CD4-positive, alpha-beta memory T cell (primary cell): Measurements from ENCODE around the gene PTPN4. TPM values are rescaled to one million over a fixed set of nuclear protein-coding genes. Genes with fewer than 3 reads are reported as not detected.

ENCODE experiments used
- CTCF ChIA-PET: fragments of 350-600 bp; sonication (Branson Sonifier 250); formaldehyde crosslinking; loops from one replicate; lab custom pipeline; 2021; ENCODE audit warnings: inconsistent platforms; ENCODE audit not compliant: partially characterized antibody; lab: Charles Lee
- POLR2A ChIA-PET: fragments of 350-600 bp; sonication (Branson Sonifier 250); formaldehyde crosslinking; loops from one replicate; lab custom pipeline; 2021; ENCODE audit not compliant: partially characterized antibody; lab: Charles Lee
- DNase-seq, 5 donors: peaks; one replicate each; pipeline versions ENCODE4 v3.0.0 to v3.0.0-alpha.2; 2020 to 2022; ENCODE audit warnings: mixed read lengths in 1 of 5
- H3K27ac ChIP-seq: one replicate; pipeline ENCODE4 v1.7.0; 2013; ENCODE audit warnings: low read depth, low read length
- H3K27me3 ChIP-seq: 2 replicates; pipeline ENCODE4 v1.7.0; 2013; ENCODE audit warnings: mild to moderate bottlenecking, low read length, moderate library complexity; ENCODE audit not compliant: insufficient read depth
- H3K36me3 ChIP-seq: 2 replicates; pipeline ENCODE4 v1.7.0; 2013; ENCODE audit warnings: mild to moderate bottlenecking, low read length, moderate library complexity; ENCODE audit not compliant: insufficient read depth
- H3K4me1 ChIP-seq: 2 replicates; pipeline ENCODE4 v1.7.0; 2013; ENCODE audit warnings: mild to moderate bottlenecking, low read length, moderate library complexity; ENCODE audit not compliant: insufficient read depth
- H3K4me3 ChIP-seq, 2 donors: one replicate each; pipeline ENCODE4 v1.7.0; 2013; ENCODE audit warnings: low read length in 2 of 2, mild to moderate bottlenecking in 1 of 2
- H3K9me3 ChIP-seq, 2 donors: one replicate each; pipeline ENCODE4 v1.7.0; 2013; ENCODE audit warnings: low read length in 2 of 2, control low read depth in 1 of 2; ENCODE audit not compliant: control insufficient read depth in 1 of 2
- H3K27ac Mint-ChIP-seq, 7 donors: one replicate each; pipeline ENCODE4 v1.8.0; 2020 to 2021; ENCODE audit warnings: mixed read lengths in 7 of 7, mild to moderate bottlenecking in 6 of 7, inconsistent platforms in 3 of 7, moderate library complexity in 3 of 7
- H3K27me3 Mint-ChIP-seq, 2 donors: one replicate each; pipeline ENCODE4 v1.8.0; 2020 to 2021; ENCODE audit warnings: mixed read lengths in 2 of 2
- H3K36me3 Mint-ChIP-seq, 2 donors: one replicate each; pipeline ENCODE4 v1.8.0; 2020 to 2021; ENCODE audit warnings: mixed read lengths in 2 of 2, inconsistent platforms in 1 of 2, mild to moderate bottlenecking in 1 of 2
- H3K4me1 Mint-ChIP-seq, 4 donors: one replicate each; pipeline ENCODE4 v1.8.0; 2020 to 2021; ENCODE audit warnings: mixed read lengths in 4 of 4, mild to moderate bottlenecking in 1 of 4
- H3K4me3 Mint-ChIP-seq, 8 donors: one replicate each; pipeline ENCODE4 v1.8.0; 2020 to 2021; ENCODE audit warnings: mixed read lengths in 8 of 8, mild to moderate bottlenecking in 7 of 8, moderate library complexity in 6 of 8, inconsistent platforms in 3 of 8
- H3K9me3 Mint-ChIP-seq, 8 donors: one replicate each; pipeline ENCODE4 v1.8.0; 2020 to 2021; ENCODE audit warnings: mixed read lengths in 8 of 8, mild to moderate bottlenecking in 5 of 8, inconsistent platforms in 3 of 8, moderate library complexity in 1 of 8
- intact Hi-C: fragments of 100-400 bp; cut with micrococcal nuclease; formaldehyde crosslinking; loops from one replicate; pipeline ENCODE4 v1.15.1; 2023
- polyA plus RNA-seq, 2 donors: library from polyadenylated mRNA; unstranded; fragments of 300-500 nt; fragmentation: Illumina TruSeq; gene quantifications; one replicate each; pipeline ENCODE4 v1.2.3, GENCODE V29; 2021
- total RNA-seq, 2 experiments: library from RNA; stranded (reverse); gene quantifications; one replicate each; pipeline ENCODE4 v1.2.3, GENCODE V29; 2021

The PTPN4 gene
- total and polyA plus RNA-seq, 4 experiments from 2014 or later: 83.1 to 137 (median 92.9) TPM

GRCh38 chr2:119731983-119732382, 27.7 kb upstream of the PTPN4 start:
- no peaks in the 10 kb centered on the region for H3K36me3 ChIP-seq
- no peak overlapping the region for H3K27ac Mint-ChIP-seq
- POLR2A ChIA-PET: no interaction called here
- H3K4me3 Mint-ChIP-seq: no peak overlapping the region
- H3K9me3 ChIP-seq: no peaks in the 10 kb centered on the region
- no peak overlapping the region for H3K27ac ChIP-seq
- no peaks in the 10 kb centered on the region for H3K27me3 ChIP-seq
- no peaks in the 10 kb centered on the region for H3K9me3 Mint-ChIP-seq
- no peaks in the 10 kb centered on the region for H3K4me1 Mint-ChIP-seq
- intact Hi-C loops: no loop called here
- no peaks in the 10 kb centered on the region for H3K27me3 Mint-ChIP-seq
- H3K36me3 Mint-ChIP-seq: no peaks in the 10 kb centered on the region
- no peak for DNase-seq
- H3K4me1 ChIP-seq: no peaks in the 10 kb centered on the region
- H3K4me3 ChIP-seq: no peak overlapping the region
- CTCF ChIA-PET: interaction anchor here (0.7 to 1.5 kb wide), 2 partner anchors 22 to 582 kb away, joined by 3 read pairs; no protein-coding TSS in a partner anchor

- H3K9me3 ChIP-seq: no peaks in the 10 kb centered on the region
- no peak for DNase-seq
- Mint-ChIP-seq H3K36me3 (no peaks in the 10 kb centered on the region), H3K4me1 (no peaks in the 10 kb centered on the region), H3K27ac (no peak overlapping the region), H3K27me3 (no peaks in the 10 kb centered on the region), H3K9me3 (no peaks in the 10 kb centered on the region), H3K4me3 (no peak overlapping the region)
- no peaks in the 10 kb centered on the region for H3K27me3 ChIP-seq
- POLR2A ChIA-PET: no interaction called here
- no peak overlapping the region for H3K27ac ChIP-seq
- H3K4me3 ChIP-seq: no peak overlapping the region
- no peaks in the 10 kb centered on the region for H3K36me3 ChIP-seq
- no peaks in the 10 kb centered on the region for H3K4me1 ChIP-seq
- intact Hi-C loops: no loop called here
- CTCF ChIA-PET: interaction anchor here (0.6 to 1.5 kb wide), 3 partner anchors 10 to 581 kb away, joined by 3 read pairs; no protein-coding TSS in a partner anchor
These were observed 27.0 kb upstream of the PTPN4 start for GRCh38 chr2:119732601-119733164.

- no peak for DNase-seq
- H3K9me3 ChIP-seq: no peaks in the 10 kb centered on the region
- no peak overlapping the region for H3K4me3 Mint-ChIP-seq
- no peaks in the 10 kb centered on the region for H3K4me1 Mint-ChIP-seq
- H3K9me3 Mint-ChIP-seq: no peaks in the 10 kb centered on the region
- intact Hi-C loops: no loop called here
- H3K4me3 ChIP-seq: no peak overlapping the region
- ChIA-PET POLR2A (no interaction called here), CTCF (interaction anchor here (1.2 kb wide), 1 partner anchor 19 kb away, joined by 4 read pairs; no protein-coding TSS in a partner anchor)
- no peaks in the 10 kb centered on the region for H3K36me3 ChIP-seq
- no peaks in the 10 kb centered on the region for H3K27me3 ChIP-seq
- no peak overlapping the region for H3K27ac ChIP-seq
- H3K27ac Mint-ChIP-seq: no peak overlapping the region
- H3K4me1 ChIP-seq: no peaks in the 10 kb centered on the region
- H3K27me3 Mint-ChIP-seq: no peaks in the 10 kb centered on the region
- H3K36me3 Mint-ChIP-seq: no peaks in the 10 kb centered on the region
These were observed 25.7 kb upstream of the PTPN4 start for GRCh38 chr2:119734047-119734446.

- H3K9me3 Mint-ChIP-seq: no peaks in the 10 kb centered on the region
- CTCF ChIA-PET: interaction anchor here (0.9 kb wide), 1 partner anchor 32 kb away, joined by 3 read pairs; no protein-coding TSS in a partner anchor
- H3K4me3 ChIP-seq: no peak overlapping the region
These were observed 24.2 kb upstream of the PTPN4 start for GRCh38 chr2:119735565-119735964.

DNA sequence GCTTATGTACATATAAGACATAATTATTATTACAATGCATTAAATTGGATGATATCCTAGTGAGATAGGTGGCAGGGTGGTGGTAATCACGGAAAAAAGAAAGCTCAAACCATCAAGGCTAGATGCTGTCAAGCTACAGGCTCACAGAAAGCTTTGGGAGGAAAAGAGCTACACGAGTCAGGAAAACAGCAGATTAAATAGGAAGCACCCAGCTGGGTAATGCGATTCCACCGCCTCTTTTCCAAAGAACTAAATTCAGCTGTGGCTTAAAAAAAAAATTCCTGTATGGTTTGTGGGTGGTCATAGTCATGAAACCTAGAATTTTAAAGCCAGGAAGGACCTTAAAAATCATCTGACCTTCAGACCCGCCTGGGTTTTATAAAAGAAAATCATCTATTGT, 23.7 kb upstream of the PTPN4 start:
- H3K9me3 ChIP-seq: no peaks in the 10 kb centered on the region

More at GRCh38 chr2:119735565-119735964, 24.2 kb upstream of the PTPN4 start:
- no peaks in the 10 kb centered on the region for H3K4me1 Mint-ChIP-seq
- no peaks in the 10 kb centered on the region for H3K27me3 ChIP-seq
- DNase-seq: no peak
- H3K36me3 Mint-ChIP-seq: no peaks in the 10 kb centered on the region
- H3K4me1 ChIP-seq: no peaks in the 10 kb centered on the region
- no peak overlapping the region for H3K27ac Mint-ChIP-seq
- no peak overlapping the region for H3K4me3 Mint-ChIP-seq
- no peak overlapping the region for H3K27ac ChIP-seq
- intact Hi-C loops: no loop called here
- H3K9me3 ChIP-seq: no peaks in the 10 kb centered on the region
- no peaks in the 10 kb centered on the region for H3K27me3 Mint-ChIP-seq
- POLR2A ChIA-PET: no interaction called here
- no peaks in the 10 kb centered on the region for H3K36me3 ChIP-seq

GRCh38 chr2:119739580-119740255, 20.0 kb upstream of the PTPN4 start:
- POLR2A ChIA-PET: no interaction called here
- no peak overlapping the region for H3K4me3 Mint-ChIP-seq
- CTCF ChIA-PET: interaction anchor here (0.8 to 5.4 kb wide), 5 partner anchors 9 to 435 kb away, joined by 3 to 22 read pairs (median 4); no protein-coding TSS in a partner anchor

More for the DNA sequence above, 23.7 kb upstream of the PTPN4 start:
- no peak overlapping the region for H3K27ac ChIP-seq
- intact Hi-C loops: no loop called here
- Mint-ChIP-seq H3K27ac (peak overlapping the region in 1 of 7 donors; percentile 25), H3K4me3 (no peak overlapping the region), H3K9me3 (no peaks in the 10 kb centered on the region), H3K4me1 (no peaks in the 10 kb centered on the region), H3K36me3 (no peaks in the 10 kb centered on the region), H3K27me3 (no peaks in the 10 kb centered on the region)
- no peaks in the 10 kb centered on the region for H3K27me3 ChIP-seq
- CTCF ChIA-PET: interaction anchor here (0.9 kb wide), 1 partner anchor 33 kb away, joined by 3 read pairs; no protein-coding TSS in a partner anchor
- H3K36me3 ChIP-seq: no peaks in the 10 kb centered on the region
- POLR2A ChIA-PET: no interaction called here
- H3K4me1 ChIP-seq: no peaks in the 10 kb centered on the region
- no peak overlapping the region for H3K4me3 ChIP-seq
- DNase-seq: no peak

DNA sequence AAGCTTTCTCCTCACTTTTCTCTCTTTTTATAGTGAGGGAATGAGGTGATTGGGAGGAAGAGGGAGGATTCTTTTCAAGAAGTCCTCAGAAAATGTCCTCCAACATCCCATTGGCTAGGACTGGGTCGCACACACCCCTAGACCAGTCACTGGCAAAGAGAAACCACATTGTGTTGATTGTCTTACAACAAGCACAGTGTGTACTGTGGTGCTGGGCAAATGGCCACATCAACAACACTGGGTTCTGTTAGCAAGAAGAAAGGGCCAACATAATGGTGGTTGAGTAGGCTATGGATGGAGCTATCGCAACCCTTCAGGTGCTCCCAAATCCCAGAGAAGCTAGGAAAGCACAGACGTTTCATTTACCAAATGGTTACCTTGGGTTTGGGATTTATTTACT, 18.7 kb upstream of the PTPN4 start:
- Histone ChIP-seq H3K27ac (no peak overlapping the region), H3K27me3 (no peaks in the 10 kb centered on the region), H3K36me3 (no peaks in the 10 kb centered on the region), H3K4me3 (no peak overlapping the region), H3K4me1 (no peaks in the 10 kb centered on the region), H3K9me3 (no peaks in the 10 kb centered on the region)
- Mint-ChIP-seq H3K27ac (no peak overlapping the region), H3K4me1 (no peaks in the 10 kb centered on the region), H3K27me3 (peaks cover 0 to 6% of the 10 kb centered on the region in 2 donors), H3K9me3 (no peaks in the 10 kb centered on the region), H3K4me3 (no peak overlapping the region), H3K36me3 (peaks cover 0 to 3% of the 10 kb centered on the region in 2 donors)
- ChIA-PET CTCF (interaction anchor here (2.1 to 5.4 kb wide), 2 partner anchors 12 to 37 kb away, joined by 4 to 22 read pairs; no protein-coding TSS in a partner anchor), POLR2A (no interaction called here)
- DNase-seq: no peak
- intact Hi-C loops: no loop called here

More at GRCh38 chr2:119739580-119740255, 20.0 kb upstream of the PTPN4 start:
- Mint-ChIP-seq H3K36me3 (no peaks in the 10 kb centered on the region), H3K27me3 (peaks cover 0 to 6% of the 10 kb centered on the region in 2 donors), H3K4me1 (no peaks in the 10 kb centered on the region), H3K9me3 (no peaks in the 10 kb centered on the region), H3K27ac (no peak overlapping the region)
- H3K27me3 ChIP-seq: no peaks in the 10 kb centered on the region
- no peak overlapping the region for H3K27ac ChIP-seq
- no peak for DNase-seq
- H3K4me3 ChIP-seq: no peak overlapping the region
- intact Hi-C loops: no loop called here
- H3K36me3 ChIP-seq: no peaks in the 10 kb centered on the region
- no peaks in the 10 kb centered on the region for H3K9me3 ChIP-seq
- H3K4me1 ChIP-seq: no peaks in the 10 kb centered on the region
